ENCODE data around the gene CYP46A1. TPM values are rescaled to one million over a fixed set of nuclear protein-coding genes. Genes with fewer than 3 reads are reported as not detected.

The CYP46A1 gene
- total RNA-seq, 1 donor from 2014 or later, result under 0.01 TPM

GRCh38 chr14:99696929-99697328, 12.8 kb downstream of the CYP46A1 start:
- no peak for DNase-seq (ENCODE audit: low read depth)
- H3K4me3 ChIP-seq (ENCODE audit: low read depth, low read length), result no peak overlapping the region
- no peak for TF ChIP-seq CTCF (conservative IDR thresholded peaks at IDR 0.05; ENCODE audit: low read depth, low read length)

- no peak for DNase-seq (ENCODE audit: low read depth)
- H3K4me3 ChIP-seq (ENCODE audit: low read depth, low read length), result no peak overlapping the region
- TF ChIP-seq CTCF (conservative IDR thresholded peaks at IDR 0.05; ENCODE audit: low read depth, low read length), result no peak
Measured at GRCh38 chr14:99698236-99698635, 14.1 kb downstream of the CYP46A1 start.

- H3K4me3 ChIP-seq (ENCODE audit: low read depth, low read length), result no peak overlapping the region
- no peak for TF ChIP-seq CTCF (conservative IDR thresholded peaks at IDR 0.05; ENCODE audit: low read depth, low read length)
Measured at GRCh38 chr14:99698642-99699041, 14.5 kb downstream of the CYP46A1 start.

GRCh38 chr14:99699085-99699760, 15.1 kb downstream of the CYP46A1 start:
- no peak overlapping the region for H3K4me3 ChIP-seq (ENCODE audit: low read depth, low read length)
- DNase-seq (ENCODE audit: low read depth), result no peak
- TF ChIP-seq CTCF (conservative IDR thresholded peaks at IDR 0.05; ENCODE audit: low read depth, low read length), result no peak

More at GRCh38 chr14:99698642-99699041, 14.5 kb downstream of the CYP46A1 start:
- no peak for DNase-seq (ENCODE audit: low read depth)

GRCh38 chr14:99699861-99700260, 15.8 kb downstream of the CYP46A1 start:
- H3K4me3 ChIP-seq (ENCODE audit: low read depth, low read length), result no peak overlapping the region
- DNase-seq (ENCODE audit: low read depth), result no peak
- TF ChIP-seq CTCF (conservative IDR thresholded peaks at IDR 0.05; ENCODE audit: low read depth, low read length), result no peak

GRCh38 chr14:99700379-99700778, 16.3 kb downstream of the CYP46A1 start:
- no peak for TF ChIP-seq CTCF (conservative IDR thresholded peaks at IDR 0.05; ENCODE audit: low read depth, low read length)
- DNase-seq (ENCODE audit: low read depth), result no peak
- H3K4me3 ChIP-seq (ENCODE audit: low read depth, low read length), result no peak overlapping the region

- no peak for DNase-seq (ENCODE audit: low read depth)
- H3K4me3 ChIP-seq (ENCODE audit: low read depth, low read length), result no peak overlapping the region
- no peak for TF ChIP-seq CTCF (conservative IDR thresholded peaks at IDR 0.05; ENCODE audit: low read depth, low read length)
Measured at GRCh38 chr14:99701260-99701659, 17.2 kb downstream of the CYP46A1 start.
